H9 (cell line): Measurements from ENCODE around the gene NEURL1B. TPM values are rescaled to one million over a fixed set of nuclear protein-coding genes. Genes with fewer than 3 reads are reported as not detected.

ENCODE experiments used
- DNase-seq: peaks from one replicate; pipeline ENCODE4 v3.0.0-alpha.2; 2017
- H2AFZ ChIP-seq: one replicate; pipeline ENCODE4 v1.6.1; 2013; ENCODE audit warnings: mild to moderate bottlenecking, low read length, control low read depth, moderate library complexity
- H2AK5ac ChIP-seq: 2 replicates; pipeline ENCODE4 v1.6.1; 2013; ENCODE audit warnings: low read length, control low read depth, mixed read lengths; ENCODE audit not compliant: insufficient read length
- H2BK120ac ChIP-seq: one replicate; pipeline ENCODE4 v1.6.1; 2013; ENCODE audit warnings: low read depth, mild to moderate bottlenecking, low read length, control low read depth, inconsistent platforms; ENCODE audit not compliant: poor library complexity, severe bottlenecking
- H2BK12ac ChIP-seq: 2 replicates; pipeline ENCODE4 v1.6.1; 2013; ENCODE audit warnings: low read length, control low read depth, mixed read lengths, low read depth; ENCODE audit not compliant: insufficient read length
- H2BK15ac ChIP-seq: 2 replicates; pipeline ENCODE4 v1.6.1; 2013; ENCODE audit warnings: low read depth, low read length, control low read depth
- H2BK20ac ChIP-seq: one replicate; pipeline ENCODE4 v1.6.1; 2013; ENCODE audit warnings: low read depth, mild to moderate bottlenecking, low read length, control low read depth, inconsistent platforms; ENCODE audit not compliant: poor library complexity, severe bottlenecking
- H2BK5ac ChIP-seq: 2 replicates; pipeline ENCODE4 v1.6.1; 2013; ENCODE audit warnings: low read length, control low read depth, mixed read lengths; ENCODE audit not compliant: insufficient read length
- H3K14ac ChIP-seq: 2 replicates; pipeline ENCODE4 v1.6.1; 2013; ENCODE audit warnings: low read length, control low read depth; ENCODE audit not compliant: insufficient read depth
- H3K18ac ChIP-seq: 2 replicates; pipeline ENCODE4 v1.6.1; 2013; ENCODE audit warnings: low read depth, mild to moderate bottlenecking, mixed read lengths, low read length, control low read depth; ENCODE audit not compliant: insufficient read length
- H3K23ac ChIP-seq: 2 replicates; pipeline ENCODE4 v1.6.1; 2013; ENCODE audit warnings: low read length, control low read depth, mixed read lengths, low read depth; ENCODE audit not compliant: insufficient read length
- H3K23me2 ChIP-seq: 2 replicates; pipeline ENCODE4 v1.6.1; 2013; ENCODE audit warnings: low read depth, mild to moderate bottlenecking, mixed read lengths, low read length, control low read depth; ENCODE audit not compliant: insufficient read length, poor library complexity, severe bottlenecking
- H3K27ac ChIP-seq: 2 replicates; pipeline ENCODE4 v1.5.1; 2013; ENCODE audit warnings: low read length, control low read depth, mixed read lengths, low read depth; ENCODE audit not compliant: insufficient read length
- H3K27me3 ChIP-seq: 2 replicates; pipeline ENCODE4 v1.6.1; 2013; ENCODE audit warnings: low read length, control low read depth, inconsistent platforms; ENCODE audit not compliant: insufficient read depth
- H3K4ac ChIP-seq: 2 replicates; pipeline ENCODE4 v1.6.1; 2013; ENCODE audit warnings: low read depth, mild to moderate bottlenecking, control low read depth, inconsistent platforms, low read length, moderate library complexity
- H3K4me1 ChIP-seq: 2 replicates; pipeline ENCODE4 v1.6.1; 2013; ENCODE audit warnings: low read length, control low read depth, inconsistent platforms; ENCODE audit not compliant: insufficient read depth
- H3K4me2 ChIP-seq: 2 replicates; pipeline ENCODE4 v1.6.1; 2013; ENCODE audit warnings: low read length, control low read depth, mixed read lengths; ENCODE audit not compliant: insufficient read length, insufficient read depth
- H3K56ac ChIP-seq: 2 replicates; pipeline ENCODE4 v1.6.1; 2013; ENCODE audit warnings: low read depth, mild to moderate bottlenecking, mixed read lengths, low read length, control low read depth; ENCODE audit not compliant: insufficient read length
- H3K79me1 ChIP-seq: 2 replicates; pipeline ENCODE4 v1.6.1; 2013; ENCODE audit warnings: low read depth, mild to moderate bottlenecking, moderate library complexity, low read length, control low read depth, inconsistent platforms; ENCODE audit not compliant: insufficient read depth, poor library complexity, severe bottlenecking
- H3K79me2 ChIP-seq: 2 replicates; pipeline ENCODE4 v1.6.1; 2013; ENCODE audit warnings: low read length, control low read depth, inconsistent platforms; ENCODE audit not compliant: insufficient read depth
- H3K9ac ChIP-seq: 2 replicates; pipeline ENCODE4 v1.6.1; 2013; ENCODE audit warnings: low read length, control low read depth, mixed read lengths; ENCODE audit not compliant: insufficient read length; ENCODE audit errors: extremely low read depth
- H3K9me3 ChIP-seq: one replicate; pipeline ENCODE4 v1.6.1; 2013; ENCODE audit warnings: low read depth, low read length, inconsistent platforms; ENCODE audit not compliant: control insufficient read depth
- H3T11ph ChIP-seq: one replicate; pipeline ENCODE4 v1.6.1; 2013; ENCODE audit warnings: mild to moderate bottlenecking, low read length, control low read depth, inconsistent platforms
- H4K20me1 ChIP-seq: one replicate; pipeline ENCODE4 v1.6.1; 2013; ENCODE audit not compliant: control insufficient read depth, insufficient read length, insufficient read depth
- H4K5ac ChIP-seq: 2 replicates; pipeline ENCODE4 v1.6.1; 2013; ENCODE audit warnings: low read depth, mild to moderate bottlenecking, mixed read lengths, low read length, control low read depth; ENCODE audit not compliant: insufficient read length
- H4K8ac ChIP-seq: replicated peaks from 2 replicates; pipeline ENCODE4 v1.6.1; 2013; ENCODE audit warnings: low read length, control low read depth, mixed read lengths, low read depth; ENCODE audit not compliant: insufficient read length
- H4K91ac ChIP-seq: 2 replicates; pipeline ENCODE4 v1.6.1; 2013; ENCODE audit warnings: low read depth, mild to moderate bottlenecking, moderate library complexity, mixed read lengths, low read length, control low read depth; ENCODE audit not compliant: insufficient read length
- H3K27ac Mint-ChIP-seq, 3 experiments: 2 replicates in 2 of 3; 3 replicates in 1 of 3; pipeline ENCODE4 v1.8.0; 2020 to 2021; ENCODE audit warnings: mixed read lengths in 3 of 3, mild to moderate bottlenecking in 1 of 3, moderate library complexity in 1 of 3
- H3K27me3 Mint-ChIP-seq: 2 replicates; pipeline ENCODE4 v1.8.0; 2021; ENCODE audit warnings: low read depth, mild to moderate bottlenecking, moderate library complexity, mixed read lengths
- H3K36me3 Mint-ChIP-seq, 3 experiments: 2 replicates in 2 of 3; 3 replicates in 1 of 3; pipeline ENCODE4 v1.8.0; 2020 to 2021; ENCODE audit warnings: low read depth in 3 of 3, mixed read lengths in 3 of 3; ENCODE audit not compliant: insufficient read depth in 1 of 3
- H3K4me1 Mint-ChIP-seq, 2 experiments: 2 replicates each; pipeline ENCODE4 v1.8.0; 2020; ENCODE audit warnings: mixed read lengths in 2 of 2
- H3K4me3 Mint-ChIP-seq, 2 experiments: 2 replicates in 1 of 2; 3 replicates in 1 of 2; pipeline ENCODE4 v1.8.0; 2020 to 2021; ENCODE audit warnings: mild to moderate bottlenecking in 2 of 2, mixed read lengths in 2 of 2, moderate library complexity in 1 of 2
- H3K9me3 Mint-ChIP-seq, 2 experiments: 2 replicates in 1 of 2; 3 replicates in 1 of 2; pipeline ENCODE4 v1.8.0; 2020; ENCODE audit warnings: mild to moderate bottlenecking in 2 of 2, mixed read lengths in 2 of 2, moderate library complexity in 1 of 2
- WGBS: extraction: QIAGEN DNeasy Blood & Tissue Kit; methylation state at CpG from one replicate; pipeline ENCODE4 v1.1.7; 2013; ENCODE audit warnings: missing lambda C conversion rate, low lambda C conversion rate, mixed read lengths; ENCODE audit not compliant: insufficient read length; ENCODE audit errors: extremely low coverage; 5-methylcytosine and 5-hydroxymethylcytosine counted together
- total RNA-seq: library from RNA; stranded (reverse); gene quantifications from 2 replicates; pipeline ENCODE4 v1.2.1, GENCODE V29; 2021
- TF ChIP-seq, protein P1 (sequence below): fragments of 200-600 bp; sonication (generic); conservative IDR thresholded peaks from 3 replicates; pipeline ENCODE4 v1.8.0; 2021; ENCODE audit warnings: antibody characterized with exemption, mild to moderate bottlenecking

Gene NEURL1B
- total RNA-seq, 1 experiment from 2014 or later, result 3.6 TPM

DNA sequence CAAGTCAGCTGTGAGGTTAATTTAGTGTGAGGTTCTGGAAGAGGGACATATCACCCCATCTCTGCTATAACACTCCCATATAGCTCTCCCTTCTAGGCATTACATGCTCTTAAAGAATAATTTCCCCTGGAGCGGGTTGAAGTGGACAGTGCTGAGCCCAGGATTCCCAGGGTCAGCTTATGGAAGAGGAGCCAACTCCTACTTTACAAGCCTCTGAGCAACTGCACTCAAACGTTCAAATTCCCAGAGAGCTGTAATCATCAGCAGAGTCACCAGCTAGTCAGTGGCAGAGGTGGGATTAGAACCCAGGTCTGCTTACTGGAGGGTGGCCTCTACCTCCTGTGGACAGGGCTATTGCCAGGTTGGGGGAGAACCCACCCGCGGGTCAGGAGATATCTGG is 1.4 kb downstream of the NEURL1B start:
- peak overlapping the region; percentile 61 to 79 for H3K4me3 Mint-ChIP-seq
- H4K20me1 ChIP-seq, result no peaks in the 10 kb centered on the region
- no peak overlapping the region for H3K9ac ChIP-seq
- no peak overlapping the region for H2BK20ac ChIP-seq
- H3K23me2 ChIP-seq, result peaks cover 10% of the 10 kb centered on the region
- no peak overlapping the region for H4K8ac ChIP-seq
- no peak overlapping the region for H3K27ac ChIP-seq
- no peak overlapping the region for H2AK5ac ChIP-seq
- peaks cover 2% of the 10 kb centered on the region; the same call in 1 of the 2 replicates for H3K27me3 ChIP-seq
- no peak overlapping the region for H4K91ac ChIP-seq
- H2BK15ac ChIP-seq, result no peak overlapping the region
- peaks cover 52% of the 10 kb centered on the region for H3K27me3 Mint-ChIP-seq
- H3K36me3 Mint-ChIP-seq, result peaks cover 0 to 6% (median 4%) of the 10 kb centered on the region in 3 experiments; a peak in 5 of 7 replicates
- H2BK120ac ChIP-seq, result no peak overlapping the region
- no peaks in the 10 kb centered on the region for H3K9me3 Mint-ChIP-seq
- no peaks in the 10 kb centered on the region for H3K79me2 ChIP-seq
- H3T11ph ChIP-seq, result no peak overlapping the region
- no peak overlapping the region for H3K18ac ChIP-seq
- DNase-seq, result no peak
- peaks cover 7% of the 10 kb centered on the region; the same call in 1 of the 2 replicates for H3K4me1 ChIP-seq
- no peaks in the 10 kb centered on the region for H3K79me1 ChIP-seq
- no peaks in the 10 kb centered on the region for H3K9me3 ChIP-seq
- no peak overlapping the region for H2BK5ac ChIP-seq
- H2AFZ ChIP-seq, result no peak overlapping the region
- H3K14ac ChIP-seq, result no peak overlapping the region
- H3K23ac ChIP-seq, result no peak overlapping the region
- H3K56ac ChIP-seq, result no peak overlapping the region
- TF ChIP-seq, protein P1, sequence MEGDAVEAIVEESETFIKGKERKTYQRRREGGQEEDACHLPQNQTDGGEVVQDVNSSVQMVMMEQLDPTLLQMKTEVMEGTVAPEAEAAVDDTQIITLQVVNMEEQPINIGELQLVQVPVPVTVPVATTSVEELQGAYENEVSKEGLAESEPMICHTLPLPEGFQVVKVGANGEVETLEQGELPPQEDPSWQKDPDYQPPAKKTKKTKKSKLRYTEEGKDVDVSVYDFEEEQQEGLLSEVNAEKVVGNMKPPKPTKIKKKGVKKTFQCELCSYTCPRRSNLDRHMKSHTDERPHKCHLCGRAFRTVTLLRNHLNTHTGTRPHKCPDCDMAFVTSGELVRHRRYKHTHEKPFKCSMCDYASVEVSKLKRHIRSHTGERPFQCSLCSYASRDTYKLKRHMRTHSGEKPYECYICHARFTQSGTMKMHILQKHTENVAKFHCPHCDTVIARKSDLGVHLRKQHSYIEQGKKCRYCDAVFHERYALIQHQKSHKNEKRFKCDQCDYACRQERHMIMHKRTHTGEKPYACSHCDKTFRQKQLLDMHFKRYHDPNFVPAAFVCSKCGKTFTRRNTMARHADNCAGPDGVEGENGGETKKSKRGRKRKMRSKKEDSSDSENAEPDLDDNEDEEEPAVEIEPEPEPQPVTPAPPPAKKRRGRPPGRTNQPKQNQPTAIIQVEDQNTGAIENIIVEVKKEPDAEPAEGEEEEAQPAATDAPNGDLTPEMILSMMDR, result no peak
- no peak overlapping the region for H3K4me2 ChIP-seq
- no peak overlapping the region for H4K5ac ChIP-seq
- H3K27ac Mint-ChIP-seq, result no peak overlapping the region
- WGBS, result no CpG with 5 or more reads among the region's 4 CpGs
- H3K4me1 Mint-ChIP-seq, result peaks cover 59 to 64% of the 10 kb centered on the region in 2 experiments
- H3K4ac ChIP-seq, result no peak overlapping the region
- H2BK12ac ChIP-seq, result no peak overlapping the region
